ENCODE data around the gene ADGRE1. TPM values are rescaled to one million over a fixed set of nuclear protein-coding genes. Genes with fewer than 3 reads are reported as not detected.

ADGRE1 gene
- total and polyA plus RNA-seq, 2 of the 8 experiments (the other 6 are each of a cell fraction or from before 2014, with no cell fraction given), result not detected

DNA sequence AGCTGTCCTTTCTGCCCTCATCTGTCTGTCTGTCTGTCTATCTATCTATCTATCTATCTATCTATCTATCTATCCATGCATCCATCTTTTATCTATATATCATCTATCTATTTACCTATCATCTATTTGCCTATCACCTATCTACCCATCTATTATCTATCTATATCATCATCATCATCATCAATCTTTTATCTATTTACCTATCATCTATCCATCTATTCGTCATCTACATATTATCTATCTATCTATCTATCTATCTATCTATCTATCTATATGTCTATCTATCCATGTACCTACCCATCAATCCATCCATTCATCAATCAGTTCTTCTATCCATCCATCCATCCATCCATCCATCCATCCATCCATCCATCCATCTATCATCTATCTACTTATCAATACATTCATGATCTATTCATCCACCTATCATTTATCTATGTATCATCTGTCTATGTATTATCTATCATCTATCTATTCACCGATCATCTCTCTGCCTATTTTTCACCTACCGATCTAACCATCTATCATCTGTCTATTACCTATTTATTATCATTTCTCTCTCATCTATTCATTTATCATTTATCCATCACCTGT lies 49.2 kb upstream of the ADGRE1 start:
- H3K27me3 ChIP-seq (replicated peaks in 1 of 4; ENCODE audit: control insufficient read depth in 3 of 4, extremely low read depth in 1 of 4, insufficient read depth in 3 of 4, low read length in 3 of 4), result no peaks in the 10 kb centered on the region
- 65 to 100% methylated on average over 3 of the region's 3 CpGs for WGBS, 2 experiments (ENCODE audit: extremely low coverage in 1 of 2, insufficient coverage in 1 of 2, insufficient read length in 1 of 2, insufficient replicate concordance in 2 of 2, low coverage in 1 of 2, low lambda C conversion rate in 2 of 2, missing lambda C conversion rate in 1 of 2)
- no peak overlapping the region for H3K4me2 ChIP-seq (ENCODE audit: insufficient read depth in 1 of 2, low read depth in 2 of 2, low read length in 2 of 2)
- no peaks in the 10 kb centered on the region for H4K20me1 ChIP-seq (replicated peaks in 1 of 2; ENCODE audit: control insufficient read depth in 1 of 2, insufficient read depth in 2 of 2, low read length in 2 of 2)
- H3K23me2 ChIP-seq (ENCODE audit: low read depth, low read length), result peaks cover 3% of the 10 kb centered on the region; the same call in 1 of the 2 replicates
- H4K8ac ChIP-seq (ENCODE audit: extremely low read depth, insufficient read depth, low read length), result no peak overlapping the region
- H3K23ac ChIP-seq (ENCODE audit: insufficient read length), result no peak overlapping the region
- DNase-seq (ENCODE audit: low read depth in 1 of 2, low spot score in 2 of 2) (no peak), FAIRE-seq (no peak)
- no peak overlapping the region for H3K4me3 ChIP-seq (ENCODE audit: extremely low read depth in 1 of 4, insufficient read depth in 2 of 4, low read depth in 3 of 4, low read length in 4 of 4)
- TF ChIP-seq EZH2 (IDR thresholded peaks at IDR 0.05; ENCODE audit: low read depth, low read length, severe bottlenecking), result no peak
- TF ChIP-seq SAP30 (IDR thresholded peaks at IDR 0.05; ENCODE audit: insufficient read depth, insufficient replicate concordance, low read length), result no peak
- TF ChIP-seq ZNF274 (IDR thresholded peaks at IDR 0.05; ENCODE audit: borderline replicate concordance, extremely low read depth, low read length), result no peak
- no peak for TF ChIP-seq POLR2AphosphoS5 (IDR thresholded peaks at IDR 0.05; ENCODE audit: low read depth, low read length)
- no peak for TF ChIP-seq BRCA1 (IDR thresholded peaks at IDR 0.05; ENCODE audit: low read depth, low read length)
- no peak for TF ChIP-seq ASH2L (IDR thresholded peaks at IDR 0.05; ENCODE audit: low read length)
- H4K91ac ChIP-seq (replicated peaks; ENCODE audit: insufficient read length, low read length), result no peak overlapping the region
- peaks cover 14 to 49% of the 10 kb centered on the region in 2 experiments; a peak in 3 of 4 replicates for H3K9me3 ChIP-seq (ENCODE audit: insufficient read depth in 2 of 2, low read depth in 1 of 2, low read length in 1 of 2)
- ChIA-PET CTCF (ENCODE audit: partially characterized antibody) (no interaction called here), POLR2A (ENCODE audit: partially characterized antibody) (no interaction called here)
- no peak overlapping the region for H2BK15ac ChIP-seq (ENCODE audit: low read length)
- no peak overlapping the region for H4K5ac ChIP-seq (ENCODE audit: insufficient read length, low read depth, low read length)
- H2BK5ac ChIP-seq (ENCODE audit: low read depth, low read length), result no peak overlapping the region
- H3K9ac ChIP-seq (replicated peaks in 1 of 4; ENCODE audit: extremely low read depth in 1 of 4, low read depth in 3 of 4, low read length in 3 of 4), result no peak overlapping the region
- H3K79me2 ChIP-seq (ENCODE audit: control insufficient read depth in 1 of 2, insufficient read depth in 2 of 2, low read length in 2 of 2), result no peaks in the 10 kb centered on the region
- no peak overlapping the region for H2BK120ac ChIP-seq (replicated peaks; ENCODE audit: low read depth, low read length)
- no peak overlapping the region for H3K18ac ChIP-seq (ENCODE audit: extremely low read depth, low read length)
- no peaks in the 10 kb centered on the region for H3K4me1 ChIP-seq (replicated peaks in 1 of 4; ENCODE audit: control insufficient read depth in 3 of 4, insufficient read depth in 4 of 4, low read length in 3 of 4)
- H2AFZ ChIP-seq (ENCODE audit: low read length), result no peak overlapping the region
- H2AK5ac ChIP-seq (ENCODE audit: low read depth, low read length), result no peak overlapping the region
- H3K36me3 ChIP-seq (ENCODE audit: control insufficient read depth in 2 of 4, insufficient read depth in 4 of 4, low read length in 3 of 4), result no peaks in the 10 kb centered on the region
- no peak overlapping the region for H2BK12ac ChIP-seq (ENCODE audit: low read depth, low read length)
- peak overlapping the region; percentile 53 for H3K56ac ChIP-seq (replicated peaks; ENCODE audit: insufficient read length, low read depth, low read length)
- no peaks in the 10 kb centered on the region for H3K79me1 ChIP-seq (ENCODE audit: low read depth, low read length)
- no peak overlapping the region for H2BK20ac ChIP-seq (ENCODE audit: low read length)
- H3K4ac ChIP-seq (replicated peaks; ENCODE audit: insufficient read length, low read depth, low read length), result no peak overlapping the region
- no peak overlapping the region for H3K14ac ChIP-seq (ENCODE audit: insufficient read length)
- no peak overlapping the region for H3K27ac ChIP-seq (ENCODE audit: low read depth, low read length)

Data from H1 (cell line).